Right hindlimb (tissue), 1 donor: ENCODE data around the gene STPG2.
"Not testable (repeated sequence)": the region's sequence is repeated elsewhere in the genome, so short reads cannot be mapped to it uniquely, and the experiment has no call there.

Experiments
- DNase-seq: peaks from one replicate; pipeline ENCODE4 v3.0.0-alpha.2; 2018

Gene STPG2

DNA sequence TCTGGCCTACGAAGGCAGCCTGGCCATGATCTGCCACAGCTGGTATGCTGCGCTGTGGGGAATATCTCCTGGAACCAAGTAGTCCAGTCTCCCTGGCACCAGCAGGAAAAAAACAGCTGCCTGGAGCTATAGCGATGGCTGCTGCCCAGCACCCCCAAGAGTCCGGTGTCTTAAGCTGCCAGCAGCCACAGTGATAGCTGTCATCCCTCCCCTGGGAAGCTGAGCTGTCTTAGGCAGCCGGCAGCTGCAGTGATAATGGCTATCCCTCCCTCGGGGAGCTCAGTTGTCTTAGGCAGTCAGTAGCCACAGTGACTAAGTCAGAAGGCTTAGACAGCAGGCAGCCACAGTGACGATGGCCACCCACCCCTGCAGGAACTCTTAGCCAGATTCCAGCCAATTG lies 205.1 kb downstream of the STPG2 start:
- DNase-seq = no peak

DNA sequence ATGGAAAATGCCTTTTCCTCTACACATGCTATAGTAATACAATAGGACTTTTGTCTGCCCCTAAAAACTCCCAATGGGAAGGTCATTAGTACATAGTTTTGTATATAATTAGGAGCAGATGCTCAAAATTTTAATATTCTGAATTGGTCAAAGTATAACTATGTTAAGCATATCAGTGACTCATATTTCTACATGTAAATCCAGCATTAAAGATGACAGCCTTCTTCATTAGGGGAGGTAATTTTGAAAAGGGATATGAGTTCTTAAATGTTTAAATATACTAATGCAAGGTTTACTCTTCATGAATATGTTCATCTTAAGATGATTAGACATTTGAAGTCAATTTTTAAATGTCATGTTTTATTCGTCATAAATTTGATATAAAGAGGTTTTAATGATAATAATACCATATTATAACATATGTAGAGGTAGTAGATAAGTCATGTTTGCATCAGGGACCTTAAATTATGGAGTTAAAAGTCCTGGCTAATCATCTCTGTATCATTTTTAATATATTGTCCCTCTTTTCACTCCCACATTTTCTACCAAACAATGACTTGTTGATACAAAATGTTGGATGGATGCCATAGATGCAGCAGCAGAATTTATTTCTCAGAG lies 218.8 kb downstream of the STPG2 start:
- no peak for DNase-seq

GRCh38 chr4:97923096-97923495 lies 220.2 kb downstream of the STPG2 start:
- DNase-seq = no peak

DNA sequence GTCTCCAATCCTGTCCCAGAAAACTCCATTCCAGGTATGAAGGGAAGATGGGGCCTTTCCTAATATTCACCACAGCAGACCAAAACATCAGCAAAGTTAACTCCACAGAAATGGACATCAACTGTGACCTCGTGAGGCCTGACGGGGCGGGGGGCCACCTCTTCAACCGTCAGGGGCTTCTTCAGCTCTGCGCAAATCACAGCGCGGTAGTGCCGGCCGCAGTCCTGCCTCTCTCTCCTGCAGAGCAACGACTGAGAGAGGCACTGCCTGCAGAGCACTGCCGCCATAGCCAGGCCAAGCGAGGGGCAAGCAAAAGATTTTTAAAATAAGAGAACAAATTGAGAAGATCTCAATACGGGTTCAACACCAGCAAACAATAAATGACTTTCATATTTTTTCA lies 226.2 kb downstream of the STPG2 start:
- no peak for DNase-seq

DNA sequence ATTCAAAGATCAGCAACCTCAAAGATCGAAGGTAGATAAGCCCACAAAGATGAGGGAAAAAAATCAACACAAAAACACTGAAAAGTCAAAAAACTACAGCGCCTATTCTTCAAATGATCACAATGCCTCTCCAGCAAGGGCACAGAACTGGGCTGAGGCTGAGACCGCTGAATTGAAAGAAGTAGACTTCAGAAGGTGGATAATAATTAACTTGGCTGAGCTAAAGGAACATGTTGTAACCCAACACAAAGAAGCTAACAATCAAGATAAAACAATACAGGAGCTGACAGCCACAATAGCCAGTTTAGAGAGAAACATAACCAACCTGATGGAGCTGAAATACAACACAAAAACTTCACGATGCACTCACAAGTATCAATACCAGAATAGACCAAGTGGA lies 231.1 kb downstream of the STPG2 start:
- DNase-seq = no peak

- peak; percentile 26 for DNase-seq
Observed at GRCh38 chr4:97911236-97911906, 231.9 kb downstream of the STPG2 start.

DNA sequence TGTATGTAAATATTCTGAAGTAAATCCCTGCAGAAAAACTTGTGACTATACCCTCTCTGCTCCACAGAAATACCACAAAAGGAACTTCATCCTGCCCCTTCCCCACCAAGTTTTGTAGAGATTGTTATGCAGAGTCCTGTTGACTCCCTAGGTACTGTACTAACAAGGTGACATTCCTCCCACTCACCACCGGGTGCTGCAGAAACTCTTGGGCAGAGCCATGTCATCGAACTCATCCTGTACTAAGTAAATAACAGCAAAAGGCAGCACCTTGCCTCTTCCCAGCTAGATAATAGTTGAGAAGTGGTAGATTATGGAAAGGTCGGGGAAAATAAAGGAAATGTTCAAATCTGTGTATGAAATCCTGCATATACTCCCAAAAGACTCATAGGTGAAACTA lies 233.3 kb downstream of the STPG2 start:
- no peak for DNase-seq

DNA sequence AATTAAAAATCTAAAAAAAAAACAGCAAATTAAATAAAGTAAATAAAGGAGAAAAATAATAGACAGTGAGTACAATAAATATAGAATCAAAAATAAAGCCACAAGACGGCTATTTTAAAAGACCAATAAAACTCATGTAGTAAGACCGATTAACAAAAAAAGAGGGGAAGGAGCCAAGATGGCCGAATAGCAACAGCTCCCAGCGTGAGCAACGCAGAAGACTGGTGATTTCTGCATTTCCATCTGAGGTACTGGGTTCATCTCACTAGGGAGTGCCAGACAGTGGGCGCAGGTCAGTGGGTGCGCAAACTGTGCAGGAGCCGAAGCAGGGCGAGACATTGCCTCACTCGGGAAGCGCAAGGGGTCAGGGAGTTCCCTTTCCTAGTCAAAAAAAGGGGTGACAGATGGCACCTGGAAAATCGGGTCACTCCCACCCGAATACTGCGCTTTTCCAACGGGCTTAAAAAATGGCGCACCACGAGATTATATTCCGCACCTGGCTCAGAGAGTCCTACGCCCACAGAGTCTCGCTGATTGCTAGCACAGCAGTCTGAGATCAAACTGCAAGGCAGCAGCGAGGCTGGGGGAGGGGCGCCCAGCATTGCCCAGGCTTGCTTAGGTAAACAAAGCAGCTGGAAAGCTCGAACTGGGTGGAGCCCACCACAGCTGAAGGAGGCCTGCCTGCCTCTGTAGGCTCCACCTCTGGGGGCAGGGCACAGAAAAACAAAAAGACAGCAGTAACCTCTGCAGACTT lies 239.7 kb downstream of the STPG2 start:
- DNase-seq = not testable (repeated sequence)

DNA sequence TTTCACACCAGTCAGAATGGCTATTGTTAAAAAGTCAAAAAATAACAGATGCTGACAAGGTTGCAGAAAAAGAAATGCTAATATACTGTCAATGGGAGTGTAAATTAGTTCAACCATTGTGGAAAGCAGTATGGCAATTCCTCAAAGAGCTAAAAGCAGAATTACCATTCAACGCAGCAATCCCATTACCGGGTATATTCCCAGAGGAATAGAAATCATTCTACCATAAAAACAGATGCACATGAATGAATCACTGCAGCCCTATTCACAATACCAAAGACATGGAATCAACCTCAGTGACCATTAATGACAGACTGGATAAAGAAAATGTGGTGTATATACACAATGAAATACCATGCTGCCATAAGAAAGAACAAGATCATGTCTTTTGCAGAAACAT lies 243.0 kb downstream of the STPG2 start:
- DNase-seq = no peak

- no peak for DNase-seq
Observed at GRCh38 chr4:97892592-97893266, 250.5 kb downstream of the STPG2 start.

DNA sequence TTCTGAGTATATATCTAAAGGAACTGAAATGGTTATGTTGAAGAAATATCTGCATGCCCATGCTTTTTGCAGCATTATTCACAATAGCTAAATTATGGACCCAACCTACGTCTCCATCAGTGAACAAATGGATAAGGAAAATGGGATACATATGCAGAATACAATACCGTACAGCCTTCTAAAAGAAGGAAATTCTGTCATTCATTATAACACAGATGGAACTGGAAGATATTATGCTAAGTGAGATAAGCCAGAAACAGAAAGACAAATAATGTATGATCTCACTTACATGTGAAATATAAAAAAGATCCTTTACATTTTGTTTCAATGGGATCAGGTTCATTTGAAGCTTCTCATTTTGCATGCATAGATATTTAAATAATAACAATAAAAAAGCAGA lies 263.3 kb downstream of the STPG2 start:
- DNase-seq = no peak

- no peak for DNase-seq
Observed at GRCh38 chr4:97868097-97868496, 275.2 kb downstream of the STPG2 start.

DNA sequence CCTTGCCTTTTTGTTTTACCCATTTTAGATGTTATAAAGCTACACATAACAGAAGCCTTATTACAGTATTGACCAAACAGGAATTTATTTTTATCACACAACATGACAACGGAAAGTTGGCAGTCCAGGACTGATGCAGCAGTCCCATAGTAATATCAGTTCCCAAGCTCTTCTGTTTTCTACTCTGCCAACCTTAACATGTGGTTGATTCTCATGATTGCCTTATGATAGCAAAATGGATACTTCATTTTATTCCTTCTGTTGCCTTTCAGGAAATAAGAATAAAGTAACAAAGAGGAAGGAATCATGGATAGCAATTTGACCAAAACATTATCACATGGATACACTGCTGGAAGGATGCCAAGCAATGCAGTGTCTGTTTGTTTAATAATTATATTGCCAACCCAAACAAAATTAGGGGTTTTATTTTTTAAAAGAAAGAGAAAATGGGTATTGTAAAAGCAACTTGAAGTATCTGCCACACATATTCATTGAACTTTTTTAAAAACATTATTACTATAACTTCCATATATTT lies 275.7 kb downstream of the STPG2 start:
- no peak for DNase-seq

DNA sequence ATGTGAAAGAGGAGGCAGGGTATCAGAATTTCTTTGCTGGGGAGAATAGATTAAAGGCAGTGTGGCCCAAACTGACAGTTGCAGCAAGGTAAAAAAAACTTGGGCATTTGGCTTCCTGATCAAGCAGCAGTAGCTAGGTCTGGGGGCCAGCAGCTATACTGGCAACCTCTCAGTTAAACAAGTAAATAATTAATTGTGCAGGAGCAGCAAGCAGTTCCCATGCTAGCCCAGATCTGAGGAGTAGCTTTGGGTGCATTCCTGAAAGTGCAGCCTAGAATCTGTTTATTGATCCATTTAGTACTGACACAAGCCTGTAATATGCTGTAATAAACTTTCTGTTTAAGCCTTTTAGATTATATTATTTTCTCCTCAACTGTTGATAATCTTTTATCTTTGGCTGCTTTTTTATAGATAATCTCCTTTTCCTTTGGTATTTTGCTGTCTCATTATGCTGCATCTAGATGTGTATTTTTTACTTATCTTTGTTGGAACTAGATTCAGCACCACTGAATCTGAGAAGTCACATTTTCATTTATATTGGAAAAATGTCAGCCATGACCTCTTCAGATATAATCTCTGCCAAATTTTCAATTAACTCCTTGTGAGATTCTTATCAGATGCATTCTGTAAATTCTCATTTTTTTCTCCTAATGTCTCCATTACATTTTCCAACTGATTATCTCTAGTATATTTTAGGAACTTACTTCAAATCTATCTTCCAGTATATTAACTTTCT lies 276.3 kb downstream of the STPG2 start:
- no peak for DNase-seq

- DNase-seq = no peak
Observed at GRCh38 chr4:97851115-97851514, 292.2 kb downstream of the STPG2 start.

DNA sequence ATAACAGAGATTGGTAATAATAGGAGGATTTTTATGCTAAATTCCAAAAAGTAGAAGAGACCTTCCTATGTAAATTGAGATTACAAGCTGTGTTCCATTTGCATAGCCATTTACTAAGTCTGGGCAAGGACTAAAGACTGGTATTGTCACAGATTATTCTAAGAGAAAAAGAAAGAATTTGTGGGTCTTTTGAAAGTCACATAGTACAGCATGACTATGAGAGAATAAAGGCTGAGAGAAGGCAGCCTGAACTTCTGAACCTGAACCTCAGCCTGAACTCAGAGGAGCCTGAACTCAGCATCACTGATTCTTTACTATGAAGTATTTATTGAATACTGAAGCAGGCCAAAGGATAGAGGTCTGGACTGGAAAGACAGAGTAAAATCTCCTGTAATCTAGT lies 297.5 kb downstream of the STPG2 start:
- no peak for DNase-seq

- no peak for DNase-seq
Observed at GRCh38 chr4:97841512-97841911, 301.8 kb downstream of the STPG2 start.

DNA sequence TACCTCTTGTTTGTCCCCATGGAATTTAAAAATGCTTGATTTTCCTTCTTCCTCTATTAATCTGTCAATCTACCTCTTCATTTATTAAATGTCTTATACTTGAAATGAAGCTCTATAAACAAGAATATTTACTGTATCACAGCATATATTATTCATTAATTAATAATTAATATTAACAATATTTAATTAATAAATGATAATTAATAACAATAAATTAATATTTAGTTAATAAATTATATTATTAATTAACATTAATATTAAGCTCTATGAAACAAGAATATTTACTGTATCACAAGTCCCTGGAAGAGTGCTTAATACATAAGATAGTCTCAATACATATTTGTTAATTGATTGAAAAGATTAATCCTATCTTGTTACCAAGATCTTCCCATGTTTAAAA lies 306.6 kb downstream of the STPG2 start:
- no peak for DNase-seq

DNA sequence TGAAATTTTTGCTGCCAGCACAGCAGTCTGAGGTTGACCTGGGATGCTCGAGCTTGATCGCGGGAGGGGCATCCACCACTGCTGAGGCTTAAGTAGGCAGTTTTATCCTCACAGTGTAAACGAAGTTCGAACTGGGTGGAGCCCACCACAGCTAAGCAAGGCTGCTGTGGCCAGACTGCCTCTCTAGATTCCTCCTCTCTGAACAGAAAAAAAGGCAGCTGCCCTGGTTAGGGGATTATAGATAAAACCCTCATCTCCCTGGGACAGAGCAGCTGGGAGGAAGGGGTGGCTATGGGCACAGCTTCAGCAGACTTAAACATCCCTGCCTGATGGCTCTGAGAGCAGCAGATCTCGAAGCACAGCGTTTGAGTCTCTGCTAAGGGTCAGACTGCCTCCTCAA lies 314.6 kb downstream of the STPG2 start:
- no peak for DNase-seq

DNA sequence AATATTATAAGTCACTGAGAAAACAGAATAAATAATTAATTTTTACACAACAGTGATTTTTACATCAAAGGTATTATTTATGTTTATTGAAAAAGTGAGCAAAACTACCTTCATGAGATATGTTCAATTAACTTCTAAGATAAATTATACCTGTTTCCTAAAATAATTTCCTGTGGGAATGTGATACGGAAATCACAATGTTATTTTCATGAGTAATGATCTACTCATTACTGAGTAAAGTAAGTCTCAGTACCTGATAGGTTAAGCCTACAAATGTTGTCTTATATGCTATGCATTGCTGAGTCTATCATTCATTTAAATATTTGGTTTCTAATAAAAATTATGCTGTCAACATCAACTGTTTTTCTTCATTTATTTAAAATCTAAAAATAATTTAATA lies 324.0 kb downstream of the STPG2 start:
- DNase-seq = no peak

- no peak for DNase-seq
Observed at GRCh38 chr4:97812768-97813167, 330.5 kb downstream of the STPG2 start.

GRCh38 chr4:97786306-97786920 lies 356.9 kb downstream of the STPG2 start:
- DNase-seq = no peak
